ENCODE measurements around the gene TMEM131L.
A peak's percentile ranks its signal among the peaks of the same experiment; 100 is the strongest.
"Not testable (repeated sequence)": the region's sequence is repeated elsewhere in the genome, so short reads cannot be mapped to it uniquely, and the experiment has no call there.

TMEM131L gene, protein sequence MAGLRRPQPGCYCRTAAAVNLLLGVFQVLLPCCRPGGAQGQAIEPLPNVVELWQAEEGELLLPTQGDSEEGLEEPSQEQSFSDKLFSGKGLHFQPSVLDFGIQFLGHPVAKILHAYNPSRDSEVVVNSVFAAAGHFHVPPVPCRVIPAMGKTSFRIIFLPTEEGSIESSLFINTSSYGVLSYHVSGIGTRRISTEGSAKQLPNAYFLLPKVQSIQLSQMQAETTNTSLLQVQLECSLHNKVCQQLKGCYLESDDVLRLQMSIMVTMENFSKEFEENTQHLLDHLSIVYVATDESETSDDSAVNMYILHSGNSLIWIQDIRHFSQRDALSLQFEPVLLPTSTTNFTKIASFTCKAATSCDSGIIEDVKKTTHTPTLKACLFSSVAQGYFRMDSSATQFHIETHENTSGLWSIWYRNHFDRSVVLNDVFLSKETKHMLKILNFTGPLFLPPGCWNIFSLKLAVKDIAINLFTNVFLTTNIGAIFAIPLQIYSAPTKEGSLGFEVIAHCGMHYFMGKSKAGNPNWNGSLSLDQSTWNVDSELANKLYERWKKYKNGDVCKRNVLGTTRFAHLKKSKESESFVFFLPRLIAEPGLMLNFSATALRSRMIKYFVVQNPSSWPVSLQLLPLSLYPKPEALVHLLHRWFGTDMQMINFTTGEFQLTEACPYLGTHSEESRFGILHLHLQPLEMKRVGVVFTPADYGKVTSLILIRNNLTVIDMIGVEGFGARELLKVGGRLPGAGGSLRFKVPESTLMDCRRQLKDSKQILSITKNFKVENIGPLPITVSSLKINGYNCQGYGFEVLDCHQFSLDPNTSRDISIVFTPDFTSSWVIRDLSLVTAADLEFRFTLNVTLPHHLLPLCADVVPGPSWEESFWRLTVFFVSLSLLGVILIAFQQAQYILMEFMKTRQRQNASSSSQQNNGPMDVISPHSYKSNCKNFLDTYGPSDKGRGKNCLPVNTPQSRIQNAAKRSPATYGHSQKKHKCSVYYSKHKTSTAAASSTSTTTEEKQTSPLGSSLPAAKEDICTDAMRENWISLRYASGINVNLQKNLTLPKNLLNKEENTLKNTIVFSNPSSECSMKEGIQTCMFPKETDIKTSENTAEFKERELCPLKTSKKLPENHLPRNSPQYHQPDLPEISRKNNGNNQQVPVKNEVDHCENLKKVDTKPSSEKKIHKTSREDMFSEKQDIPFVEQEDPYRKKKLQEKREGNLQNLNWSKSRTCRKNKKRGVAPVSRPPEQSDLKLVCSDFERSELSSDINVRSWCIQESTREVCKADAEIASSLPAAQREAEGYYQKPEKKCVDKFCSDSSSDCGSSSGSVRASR (N-terminal part only)

DNA sequence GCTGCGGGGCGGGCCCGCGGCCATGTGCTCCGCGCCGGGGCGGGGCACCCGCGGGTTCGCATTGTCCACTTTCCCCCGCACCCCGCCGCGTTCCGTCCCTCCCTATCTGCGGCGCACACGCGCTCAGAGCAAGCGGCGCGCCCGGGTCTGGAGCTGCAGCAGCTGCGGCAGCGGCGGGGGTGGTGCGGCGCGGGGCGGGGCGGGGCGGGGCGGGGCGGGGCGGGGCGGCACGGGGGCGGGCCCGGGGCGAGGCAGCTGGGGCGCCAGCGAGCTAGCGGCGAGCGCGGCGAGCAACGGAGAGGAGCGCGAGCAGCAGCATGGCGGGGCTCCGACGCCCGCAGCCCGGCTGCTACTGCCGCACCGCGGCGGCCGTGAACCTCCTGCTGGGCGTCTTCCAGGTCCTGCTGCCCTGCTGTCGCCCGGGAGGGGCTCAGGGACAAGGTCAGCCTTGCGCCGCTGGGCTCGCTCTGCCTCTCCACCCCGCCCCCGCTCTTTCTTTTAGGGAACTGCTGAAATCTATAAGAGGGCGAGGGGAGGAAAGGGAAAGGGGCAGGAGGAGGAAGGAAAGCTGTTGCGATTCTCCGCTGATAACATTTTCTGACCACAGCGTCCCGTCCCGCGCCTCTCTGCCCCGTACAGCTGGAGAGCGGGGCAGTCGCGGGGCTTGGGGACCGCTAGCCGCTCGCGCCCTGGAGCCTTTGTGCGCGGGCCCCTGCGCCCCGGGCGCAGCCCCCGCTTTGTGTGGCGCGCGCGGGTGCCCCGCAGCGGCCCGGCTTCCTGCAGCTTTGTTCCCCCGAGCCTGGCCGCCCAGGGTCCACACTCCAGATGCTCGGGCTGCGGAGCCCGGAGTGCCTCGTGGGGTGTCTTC is at the start of gene TMEM131L:
Gene TMEM131L, plus strand, starts transcription at position 280 of the 868 bp plus-strand sequence. Its CDS starts 38 bp downstream, at position 318.
- no peak for DNase-seq (ENCODE audit: low read depth)

DNA sequence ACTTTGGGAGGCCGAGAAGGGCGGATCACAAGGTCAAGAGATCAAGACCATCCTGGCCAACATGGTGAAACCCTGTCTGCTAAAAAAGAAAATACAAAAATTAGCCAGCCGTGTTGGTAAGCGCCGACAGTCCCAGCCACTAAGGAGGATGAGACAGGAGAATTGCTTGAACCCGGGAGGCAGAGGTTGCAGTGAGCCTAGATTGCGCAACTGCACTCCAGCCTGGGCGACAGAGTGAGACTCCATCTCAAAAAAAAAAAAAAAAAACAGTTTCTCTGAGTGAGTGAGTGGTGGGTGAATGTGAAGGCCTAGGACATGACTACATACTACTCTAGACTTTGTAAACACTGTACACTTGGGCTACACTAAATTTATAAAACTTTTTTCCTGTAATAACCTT is 49.7 kb upstream of the TMEM131L start:
- not testable (repeated sequence) for DNase-seq (ENCODE audit: low read depth)

DNA sequence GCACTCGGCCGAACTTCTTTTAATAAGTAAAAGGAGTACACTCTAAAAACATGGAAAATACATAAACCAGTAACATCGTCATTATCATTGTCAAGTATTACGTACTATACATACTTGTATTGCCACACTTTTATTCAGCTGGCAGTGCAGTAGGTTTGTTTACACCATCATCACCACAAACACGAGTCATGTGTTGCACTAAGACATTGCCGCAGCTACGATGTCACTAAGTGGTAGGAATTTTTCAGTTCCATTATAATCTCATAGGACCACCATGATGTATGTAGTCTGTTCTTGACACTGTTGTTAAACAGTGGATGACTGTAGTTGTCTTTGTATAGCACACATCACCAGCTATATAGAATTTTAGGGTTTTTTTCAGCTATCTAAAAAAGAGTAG is 48.0 kb upstream of the TMEM131L start:
- no peak for DNase-seq (ENCODE audit: low read depth)

DNA sequence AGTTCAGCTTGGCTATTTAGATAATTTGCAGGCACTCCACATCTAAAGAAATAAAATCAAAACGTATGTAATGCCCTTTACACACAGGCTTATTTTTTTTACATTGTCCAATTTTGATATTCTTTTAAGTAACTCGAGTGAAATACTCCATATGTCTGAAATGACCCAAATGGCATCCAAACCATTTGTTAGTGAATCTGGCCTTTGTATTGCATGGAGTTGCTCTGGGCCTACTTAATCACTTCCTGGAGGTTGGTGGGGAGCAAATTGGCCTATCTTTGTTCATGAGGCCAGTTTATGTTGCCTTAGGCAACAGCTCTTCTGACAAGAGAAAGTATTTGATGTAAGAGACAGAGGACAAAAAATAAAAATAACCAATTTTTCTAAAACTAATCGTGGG is 47.6 kb upstream of the TMEM131L start:
- no peak for DNase-seq (ENCODE audit: low read depth)

DNA sequence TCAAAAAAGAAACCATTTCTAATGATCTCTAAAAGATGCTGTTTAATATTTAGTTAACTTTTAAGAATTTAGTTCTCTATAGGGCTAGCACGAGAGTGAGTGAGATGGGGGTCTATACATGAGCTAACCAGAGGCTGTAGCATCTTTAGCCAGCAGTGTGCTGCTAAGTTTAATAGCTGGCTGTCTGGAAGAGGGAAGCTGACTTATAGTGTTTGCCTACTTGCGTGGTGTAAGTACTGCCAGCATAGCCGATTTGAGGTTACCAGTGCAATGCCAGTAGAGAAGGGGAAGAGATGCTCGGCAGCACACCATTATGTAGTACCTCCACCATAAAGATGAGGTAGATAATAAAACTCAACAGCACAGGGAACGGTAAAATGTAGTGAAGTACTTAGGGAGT is 47.1 kb upstream of the TMEM131L start:
- no peak for DNase-seq (ENCODE audit: low read depth)

DNA sequence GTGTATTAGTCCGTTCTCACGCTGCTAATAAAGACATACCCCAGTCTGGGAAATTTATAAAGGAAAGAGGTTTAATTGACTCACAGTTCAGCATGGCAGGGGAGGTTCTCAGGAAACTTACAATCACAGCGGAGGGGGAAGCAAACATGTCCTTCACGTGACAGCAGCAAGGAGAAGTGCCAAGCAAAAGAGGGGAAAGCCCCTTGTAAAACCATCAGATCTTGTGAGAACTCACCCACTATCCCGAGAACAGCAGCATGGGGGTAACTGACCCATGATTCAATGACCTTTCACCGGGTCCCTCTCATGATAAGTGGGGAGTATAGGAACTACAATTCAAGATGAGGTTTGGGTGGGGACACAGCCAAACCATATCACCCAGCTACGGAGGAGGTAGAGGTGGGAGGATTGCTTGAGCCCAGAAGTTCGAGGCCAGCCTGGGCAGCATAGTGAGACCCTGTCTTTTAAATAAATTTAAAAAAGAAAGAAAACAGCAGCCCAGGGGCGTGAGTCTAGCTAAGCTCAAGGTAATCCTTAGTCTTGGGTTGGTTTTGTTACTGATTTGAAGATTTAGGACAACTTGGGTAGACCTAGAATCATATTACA is 46.4 kb upstream of the TMEM131L start:
- DNase-seq (ENCODE audit: low read depth) = no peak

DNA sequence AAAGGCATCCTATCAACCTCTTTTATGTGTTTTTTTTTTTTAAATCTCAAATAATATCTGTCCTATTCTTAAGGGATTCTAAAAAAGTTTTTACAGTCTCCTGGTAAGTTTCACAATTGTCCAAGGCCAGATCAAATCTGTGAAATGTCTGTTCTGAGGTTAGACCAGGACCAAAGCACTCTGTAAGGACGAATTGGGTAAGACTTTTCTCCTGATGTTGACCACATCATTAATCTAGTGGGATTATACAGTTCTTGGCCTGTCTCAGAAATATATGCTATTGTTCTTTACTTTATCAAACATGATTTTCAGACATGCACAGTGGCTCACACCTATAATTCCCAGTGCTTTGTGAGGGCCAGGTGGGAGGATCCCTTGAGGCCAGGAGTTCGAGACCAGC is 45.8 kb upstream of the TMEM131L start:
- DNase-seq (ENCODE audit: low read depth) = no peak

DNA sequence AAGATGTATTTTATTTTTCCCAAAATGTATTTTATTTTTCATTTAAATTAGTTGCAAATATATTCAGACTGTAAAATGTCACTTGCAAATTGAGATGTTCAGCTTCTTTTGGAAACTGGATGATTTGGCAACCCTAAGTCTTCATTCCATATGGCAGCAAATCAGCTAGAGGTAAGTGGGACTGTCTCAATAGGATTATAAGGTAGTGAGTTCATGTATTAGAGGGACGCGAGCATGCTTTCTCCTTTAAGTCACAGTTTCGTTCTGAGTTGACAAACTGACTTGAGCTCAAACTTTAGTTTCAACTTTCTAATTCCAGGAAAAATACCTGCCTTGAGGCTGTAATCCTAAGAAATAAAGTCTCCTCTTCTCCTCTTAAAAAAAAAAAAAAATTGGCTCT is 44.2 kb upstream of the TMEM131L start:
- DNase-seq (ENCODE audit: low read depth) = no peak

DNA sequence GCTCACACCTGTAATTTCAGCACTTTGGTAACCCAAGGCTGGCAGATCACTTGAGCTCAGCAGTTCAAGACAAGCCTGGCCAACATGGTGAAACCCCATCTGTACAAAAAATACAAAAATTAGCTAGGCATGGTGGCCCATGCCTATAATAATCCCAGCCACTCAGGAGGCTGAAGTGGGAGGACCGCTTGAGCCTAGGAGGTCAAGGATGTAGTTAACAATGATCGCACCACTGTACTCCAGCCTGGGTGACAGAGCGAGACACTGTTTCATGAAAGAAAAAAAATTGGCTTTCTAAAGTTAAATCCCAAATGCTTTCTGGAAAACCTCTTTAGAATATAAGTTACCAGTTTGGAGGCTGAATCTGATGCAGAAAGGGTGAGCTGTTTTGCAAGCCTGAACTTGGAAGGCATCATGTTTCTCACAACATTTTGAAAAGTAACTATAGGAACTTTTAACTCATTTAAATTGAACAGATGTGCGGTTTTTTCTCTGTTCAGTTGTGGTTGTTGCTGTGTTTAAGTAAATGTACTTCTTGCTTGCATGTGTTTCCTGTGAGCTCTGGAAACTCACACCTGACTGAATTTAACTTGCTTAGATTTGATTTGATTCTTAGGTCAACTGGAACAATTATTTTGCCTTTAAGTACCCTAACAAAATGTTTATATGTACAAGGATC is 39.8 kb upstream of the TMEM131L start:
- DNase-seq (ENCODE audit: low read depth) = no peak

DNA sequence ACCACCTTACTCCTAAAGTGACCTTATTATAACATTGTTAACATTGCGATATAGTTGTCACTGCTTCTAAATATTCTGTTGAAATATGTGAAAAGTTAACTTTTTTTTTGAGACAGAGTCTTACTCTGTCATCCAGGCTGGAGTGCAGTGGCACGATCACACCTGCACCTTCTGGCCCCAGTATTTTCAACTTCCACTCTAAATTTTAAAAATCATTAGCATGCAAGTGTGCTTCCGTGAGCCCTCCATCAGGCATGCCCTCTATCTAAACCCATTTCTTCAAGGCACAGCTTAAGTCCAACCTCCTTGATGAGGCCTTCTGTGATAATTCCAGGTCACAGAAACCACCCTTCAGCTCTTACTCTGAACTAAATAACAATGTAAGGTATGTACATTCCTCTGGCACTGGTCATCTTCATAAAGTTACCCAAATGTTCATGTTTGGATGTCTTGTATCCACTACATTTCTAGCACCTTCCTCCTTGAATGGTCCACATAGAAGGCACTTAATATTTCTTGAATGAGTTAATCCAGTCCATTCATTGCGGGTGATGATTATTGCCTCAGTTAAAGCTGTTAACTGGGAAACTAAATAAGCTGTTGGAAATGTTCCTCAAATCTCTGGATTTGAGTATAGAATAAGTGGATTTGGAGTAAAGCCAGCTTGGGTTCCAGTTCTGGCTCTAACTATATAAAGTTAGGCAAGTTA is 38.6 kb upstream of the TMEM131L start:
- DNase-seq (ENCODE audit: low read depth) = no peak

DNA sequence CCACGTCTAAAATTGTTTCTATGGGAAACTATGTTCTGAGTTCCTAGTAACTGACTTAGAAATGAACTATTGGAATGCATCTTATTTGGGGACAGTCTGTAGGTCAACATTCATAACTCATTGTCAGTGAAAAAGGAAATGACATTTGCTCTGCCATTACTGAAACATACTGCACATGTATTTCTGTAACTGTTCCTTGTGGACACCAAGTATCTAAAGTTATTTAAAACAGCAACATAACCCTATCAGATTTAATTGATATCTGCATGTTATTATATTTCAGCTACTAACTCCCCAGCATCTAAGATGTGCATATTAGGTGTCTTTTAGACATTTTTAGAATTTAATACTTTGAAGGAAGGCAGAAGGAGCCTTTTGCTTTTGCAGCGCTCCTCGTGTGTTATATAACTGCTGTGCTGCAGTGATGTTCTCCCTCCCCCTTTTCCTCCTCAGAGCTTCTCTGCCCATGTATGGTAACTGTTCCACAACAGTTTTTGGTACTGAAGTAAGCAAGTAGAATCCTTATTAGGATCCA is 37.2 kb upstream of the TMEM131L start:
- DNase-seq (ENCODE audit: low read depth) = no peak

DNA sequence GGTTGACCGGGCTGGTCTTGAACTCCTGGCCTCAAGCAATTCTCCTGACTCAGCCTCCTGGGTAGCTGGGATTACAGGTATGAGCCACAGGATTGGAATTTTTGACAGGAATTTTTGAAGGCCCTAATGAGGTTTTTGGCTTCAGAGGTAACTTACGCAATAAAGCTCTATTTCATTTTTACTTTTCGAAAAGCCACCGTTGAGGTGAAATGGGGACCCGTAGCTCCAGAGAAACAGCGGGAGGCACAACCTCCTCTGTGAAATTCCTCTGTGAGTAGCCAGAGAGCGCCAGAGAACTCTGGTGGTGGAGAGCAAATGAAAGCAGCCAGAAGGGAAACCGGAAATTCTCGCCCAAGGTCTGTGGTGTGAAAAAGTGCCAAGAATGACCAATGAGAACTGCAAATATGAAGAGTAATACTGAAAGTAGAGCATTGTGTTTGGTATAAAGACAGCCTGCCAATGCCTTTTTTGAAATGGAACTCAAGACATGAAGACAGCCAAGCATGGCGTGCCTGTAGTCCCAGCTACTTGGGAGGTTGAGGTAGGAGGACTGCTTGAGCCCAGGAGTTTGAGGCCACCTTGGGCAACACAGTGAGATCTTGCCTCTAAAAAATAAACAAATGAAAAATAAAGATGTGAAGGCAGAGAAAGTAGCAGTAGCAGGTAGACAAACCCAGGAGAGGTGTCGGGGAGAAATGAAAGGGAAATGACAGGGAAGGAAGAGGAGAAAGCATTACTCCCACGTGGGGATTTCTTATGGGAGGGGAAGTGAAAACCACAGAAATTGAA is 33.0 kb upstream of the TMEM131L start:
- peak; percentile 43 for DNase-seq (ENCODE audit: low read depth)

DNA sequence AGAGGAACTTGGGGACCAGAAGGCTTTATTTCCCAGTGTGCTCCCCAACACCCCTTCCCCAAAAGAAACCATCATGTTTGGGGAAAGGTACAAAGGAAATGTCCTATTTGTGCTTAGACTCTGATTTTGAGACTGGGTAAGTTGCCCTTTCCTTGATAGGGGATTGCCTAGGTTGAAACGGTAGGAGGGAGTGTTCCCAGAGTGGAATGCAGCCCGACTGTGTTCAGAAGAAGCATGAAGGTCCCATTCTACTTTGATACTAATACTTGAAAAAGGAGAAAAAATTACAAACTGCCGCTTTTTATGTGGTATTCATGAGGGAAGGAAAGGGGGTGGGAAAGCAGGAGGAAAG is 32.4 kb upstream of the TMEM131L start:
- no peak for DNase-seq (ENCODE audit: low read depth)

DNA sequence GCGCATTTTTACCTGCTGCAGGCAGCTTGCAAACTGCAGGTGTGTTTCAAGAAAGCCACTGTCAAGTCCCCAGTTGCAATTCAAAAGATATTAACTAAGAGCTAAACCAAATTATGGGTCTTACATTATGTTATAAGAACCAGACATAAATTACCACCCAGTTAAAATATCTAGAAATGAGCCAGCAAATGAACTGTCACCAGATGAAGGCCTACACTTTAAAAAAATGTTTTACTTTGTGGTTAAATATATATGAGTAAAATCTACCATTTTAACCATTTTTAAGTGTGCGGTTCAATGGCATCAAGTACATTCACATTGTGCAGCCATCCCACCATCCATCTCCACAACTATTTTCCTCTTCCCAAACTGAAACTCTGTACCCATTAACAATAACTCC is 32.0 kb upstream of the TMEM131L start:
- DNase-seq (ENCODE audit: low read depth) = no peak

DNA sequence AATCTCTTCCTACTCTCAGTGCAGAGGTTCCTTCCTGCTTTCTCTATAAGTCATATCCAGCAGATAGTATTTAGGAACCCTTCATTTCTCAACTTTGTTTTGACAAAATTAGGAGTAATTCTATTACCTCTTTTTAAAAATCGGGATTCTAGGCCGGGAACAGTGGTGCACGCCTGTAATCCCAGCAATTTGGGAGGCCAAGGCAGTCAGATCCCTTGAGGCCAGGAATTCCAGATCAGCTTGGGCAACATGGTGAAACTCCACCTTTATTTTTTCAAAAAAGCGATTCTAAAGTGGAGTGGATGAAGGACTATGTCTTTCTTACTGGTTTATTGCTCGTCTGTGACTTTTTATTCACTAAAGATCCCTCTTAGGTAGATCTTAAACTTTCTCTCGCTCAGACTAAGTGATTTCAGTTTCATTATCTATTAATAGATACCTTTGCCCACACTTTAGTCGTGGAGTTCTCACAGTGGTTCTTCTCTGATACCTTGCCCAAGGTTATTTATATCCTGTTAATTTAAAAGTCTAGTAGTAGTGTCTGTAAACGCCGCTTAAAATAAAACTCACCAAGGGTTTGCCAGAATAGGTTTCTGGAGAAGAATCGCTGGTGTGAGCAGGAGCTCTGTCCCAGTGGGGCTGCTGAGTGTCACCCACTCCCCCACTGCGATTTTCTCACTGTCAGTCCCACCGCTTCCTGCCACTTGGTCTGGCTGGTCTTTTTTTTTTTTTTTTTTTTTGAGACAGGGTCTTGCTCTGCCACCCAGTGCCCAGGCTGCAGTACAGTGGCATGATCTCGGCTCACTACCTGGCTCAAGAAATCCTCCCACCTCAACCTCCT is 27.0 kb upstream of the TMEM131L start:
- DNase-seq (ENCODE audit: low read depth) = peak; percentile 23

DNA sequence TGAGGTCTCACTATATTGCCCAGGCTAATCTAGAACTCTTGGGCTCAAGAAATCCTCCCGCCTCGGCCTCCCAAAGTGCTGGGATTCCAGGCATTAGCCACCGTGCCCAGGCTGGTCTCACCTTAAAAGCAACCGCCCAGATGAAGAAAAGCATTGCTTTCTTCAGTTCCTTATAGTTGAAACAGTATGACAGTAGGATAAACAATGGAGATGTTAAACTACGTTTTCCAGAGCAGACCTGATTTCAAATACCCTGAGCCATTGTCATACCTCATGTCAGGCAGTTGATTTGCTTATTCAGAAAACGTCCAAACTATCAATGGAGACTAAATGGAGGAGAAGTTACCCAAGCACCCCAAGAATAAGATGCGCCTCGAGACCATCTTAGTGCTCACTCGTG is 26.3 kb upstream of the TMEM131L start:
- no peak for DNase-seq (ENCODE audit: low read depth)

DNA sequence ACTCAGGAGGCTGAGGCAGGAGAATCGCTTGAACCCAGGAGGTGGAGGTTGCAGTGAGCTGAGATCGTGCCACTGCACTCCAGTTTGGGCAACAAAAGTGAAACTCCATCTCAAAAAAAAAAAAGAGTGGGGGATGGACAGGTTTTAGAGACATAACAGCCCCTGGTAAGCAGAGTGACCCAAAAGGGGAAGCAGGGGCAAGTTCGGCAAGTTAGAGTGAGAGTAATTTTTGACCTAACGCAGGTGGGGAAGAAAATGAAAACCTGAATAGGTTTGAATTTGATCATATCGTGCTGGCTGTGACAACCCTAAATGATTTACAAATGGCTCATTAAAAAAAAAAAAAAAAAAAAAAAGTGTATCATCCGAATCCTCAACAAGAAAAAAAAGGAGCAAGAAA is 25.7 kb upstream of the TMEM131L start:
- no peak for DNase-seq (ENCODE audit: low read depth)
